GM04504 (cell line): Measurements from ENCODE around the gene HNRNPM.

Experiments
- DNase-seq: peaks from one replicate; pipeline ENCODE4 v3.0.0-alpha.2; 2012; ENCODE audit warnings: low read depth

The HNRNPM gene

DNA sequence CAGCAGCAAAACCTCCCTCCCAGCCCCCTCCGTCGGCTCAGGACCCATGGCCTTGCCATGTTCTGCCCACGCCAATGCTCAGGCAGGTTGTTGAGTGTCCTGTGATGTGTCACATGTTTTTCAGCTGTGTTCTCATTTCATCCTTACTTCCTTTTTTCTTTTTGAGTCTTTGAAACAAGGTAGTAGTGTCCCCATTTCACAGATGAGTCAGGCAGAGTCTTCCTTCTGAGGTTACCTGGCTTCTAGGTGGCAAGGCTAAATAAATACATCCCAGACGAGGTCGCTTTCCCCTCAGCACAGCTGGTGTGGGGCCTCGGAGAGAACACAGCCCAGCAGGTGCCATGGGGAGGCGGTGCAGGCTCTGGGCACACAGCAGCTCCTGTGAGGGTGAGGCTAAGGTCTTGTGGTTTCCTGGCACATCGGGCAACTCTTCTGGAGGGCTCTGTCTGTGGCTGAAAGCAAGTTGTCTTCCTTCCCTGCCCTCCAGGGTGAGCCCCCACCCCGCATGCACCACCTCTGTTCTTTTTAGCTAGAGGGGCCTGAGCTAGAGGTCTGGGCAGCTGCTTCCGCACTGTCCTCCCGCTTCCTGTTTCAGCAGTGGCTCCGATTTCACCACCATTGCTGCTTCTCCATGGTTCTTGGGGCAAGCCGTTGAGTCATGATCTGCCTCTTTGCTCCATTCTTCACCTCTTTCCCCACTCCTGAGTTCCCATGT lies 42.5 kb downstream of the HNRNPM start:
- DNase-seq = no peak

DNA sequence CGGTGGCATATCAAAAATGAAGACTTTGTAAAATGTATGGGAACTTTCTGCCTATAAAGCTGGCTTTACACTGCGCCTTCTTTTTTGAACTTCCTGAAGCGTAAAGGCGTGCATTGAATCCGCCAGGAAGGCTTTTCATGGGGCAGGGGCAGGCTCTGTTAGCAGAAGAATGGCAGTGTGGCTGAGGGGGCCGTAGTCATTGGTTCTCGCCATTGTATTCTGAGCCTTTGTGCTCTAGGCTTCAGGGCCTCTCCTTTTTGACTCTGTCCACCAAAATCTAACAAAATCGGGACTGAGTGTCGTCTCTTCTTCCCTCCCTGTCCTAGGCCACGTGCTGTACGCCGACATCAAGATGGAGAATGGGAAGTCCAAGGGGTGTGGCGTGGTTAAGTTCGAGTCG lies 43.6 kb downstream of the HNRNPM start:
- no peak for DNase-seq

DNA sequence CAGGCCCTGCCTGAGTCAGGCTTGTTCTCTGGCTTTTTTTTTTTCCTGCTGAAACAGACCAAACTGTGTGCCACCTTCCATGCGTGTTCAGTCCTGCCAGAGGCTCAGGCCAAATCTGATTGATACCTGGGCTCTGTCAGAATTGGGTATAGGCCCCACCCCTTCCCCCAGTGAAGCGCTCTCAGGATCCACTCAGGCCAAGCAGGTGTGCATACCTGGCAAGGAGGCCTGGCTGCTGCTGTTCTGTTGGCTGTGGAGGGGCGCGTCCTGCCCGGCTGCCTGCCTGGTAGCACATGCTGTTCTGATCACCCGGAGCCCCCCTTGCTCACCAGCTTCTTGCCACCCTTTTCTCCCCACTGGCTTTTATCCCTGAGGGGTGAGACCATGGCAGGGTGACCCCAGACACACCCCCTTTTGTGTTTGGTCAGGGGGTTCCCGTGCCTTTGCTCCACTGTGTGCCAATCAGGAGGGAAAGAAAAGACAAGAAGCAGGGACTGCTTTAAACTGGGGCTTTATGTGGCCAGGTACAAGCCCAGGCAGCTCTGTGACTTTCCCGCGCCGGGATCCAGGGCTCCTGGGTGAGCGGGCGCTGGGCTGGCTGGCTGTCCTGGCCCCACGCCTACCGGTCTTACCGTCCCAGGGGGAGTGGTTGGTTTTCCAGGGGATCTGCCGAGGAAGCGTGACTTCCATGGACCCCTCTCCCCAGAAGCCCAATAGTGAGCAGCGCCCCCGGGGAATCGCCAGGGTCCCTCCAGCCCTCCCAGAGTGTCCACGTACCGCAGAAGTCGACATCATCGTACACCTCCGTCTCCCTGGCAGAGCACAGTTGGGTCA lies 45.0 kb downstream of the HNRNPM start:
- no peak for DNase-seq

DNA sequence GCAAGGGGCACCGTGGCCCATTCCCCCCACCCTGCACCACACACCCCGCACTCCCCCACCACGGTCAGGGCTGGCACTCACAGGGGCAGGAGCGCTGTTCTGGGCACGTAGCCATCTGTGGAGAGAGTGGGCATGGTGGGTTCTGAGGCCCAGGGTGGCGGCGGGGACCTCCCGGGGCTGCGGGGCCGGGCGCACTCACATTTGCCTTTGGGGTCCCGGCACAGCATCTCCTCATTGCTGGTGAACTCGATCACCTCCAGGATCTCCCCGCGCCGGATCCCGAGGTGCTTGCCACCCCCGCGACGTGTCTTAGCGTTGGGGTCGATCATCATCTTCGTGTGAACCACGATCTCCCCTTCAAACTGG lies 45.6 kb downstream of the HNRNPM start:
- DNase-seq = no peak

DNA sequence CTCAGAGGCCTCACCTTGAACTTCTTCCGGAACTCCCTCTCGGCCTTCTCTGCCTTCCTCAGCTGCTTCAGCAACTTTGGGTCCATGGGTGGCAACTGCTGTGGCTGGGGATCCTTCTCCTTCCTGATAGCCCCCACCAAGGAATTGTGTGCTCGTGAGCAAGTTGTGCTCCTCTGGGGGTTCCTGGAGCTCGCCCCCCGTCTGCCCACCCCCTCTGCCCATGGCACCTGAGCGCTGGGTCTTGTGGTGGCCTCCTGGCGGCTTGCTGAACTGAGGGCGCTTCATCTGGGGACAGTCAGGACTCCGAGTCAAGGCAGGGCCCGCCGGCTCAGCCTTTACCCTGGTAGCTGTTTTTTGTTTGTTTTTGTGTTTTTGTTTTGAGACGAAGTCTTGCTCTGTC lies 46.1 kb downstream of the HNRNPM start:
- DNase-seq = no peak

DNA sequence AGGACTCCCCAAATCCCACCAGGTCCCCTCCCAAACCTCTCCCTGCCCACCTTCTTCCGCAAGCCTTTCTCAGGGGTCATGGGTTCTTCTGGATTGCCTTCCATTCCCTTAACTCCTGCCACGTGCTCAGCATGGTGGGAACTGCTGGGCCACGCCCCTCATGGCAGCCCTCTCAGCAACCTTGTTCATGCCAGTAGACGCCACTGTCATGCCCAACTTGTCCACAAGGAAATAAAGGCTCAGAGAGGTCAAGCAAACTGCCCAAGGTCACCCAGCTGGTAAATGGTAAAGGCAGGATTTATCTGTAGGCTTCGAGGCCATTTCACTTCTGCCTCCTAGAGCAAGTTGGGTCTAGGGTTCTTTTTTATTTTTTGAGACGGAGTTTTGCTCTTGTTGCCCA lies 46.8 kb downstream of the HNRNPM start:
- no peak for DNase-seq

DNA sequence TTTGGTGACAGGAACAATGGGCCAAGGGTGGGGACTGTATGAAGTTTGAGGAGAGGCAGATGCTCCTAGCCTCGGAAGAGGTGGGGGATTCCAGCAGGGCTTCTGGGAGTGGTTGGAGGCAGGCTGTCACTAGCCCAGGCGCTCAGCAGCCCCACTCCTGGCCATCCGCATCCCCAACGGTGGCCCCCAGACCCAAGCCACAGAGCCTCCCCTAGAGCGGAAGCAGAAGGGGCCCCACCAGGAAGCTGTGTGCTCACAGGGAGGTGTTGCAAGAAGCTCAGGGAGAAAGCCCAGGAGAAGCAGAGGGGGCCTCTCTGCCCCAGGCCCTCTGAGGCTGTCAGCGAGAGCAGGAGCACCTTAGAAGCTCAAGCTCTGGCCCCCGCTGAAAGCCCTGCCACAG lies 49.4 kb downstream of the HNRNPM start:
- no peak for DNase-seq

DNA sequence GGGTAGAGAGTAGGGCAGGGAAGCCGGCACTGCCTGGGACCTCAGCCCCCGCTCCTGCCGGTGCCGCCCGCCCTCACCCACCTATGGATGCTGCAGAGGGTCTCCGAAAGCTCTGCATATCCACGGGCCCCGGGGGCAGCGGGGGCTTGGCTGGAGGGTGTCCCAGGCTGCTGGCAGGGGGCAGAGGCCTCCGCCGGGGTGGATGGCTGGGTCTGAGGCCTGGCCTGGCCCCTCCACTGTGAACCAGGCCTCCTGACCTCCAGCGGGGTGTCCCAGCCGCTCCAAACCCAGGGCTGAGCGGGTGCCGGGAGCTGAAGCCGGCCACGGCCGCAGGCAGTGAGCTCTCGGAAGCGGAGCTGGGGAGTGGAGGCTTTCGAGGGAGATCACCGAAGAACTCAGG lies 53.5 kb downstream of the HNRNPM start:
- DNase-seq = no peak

DNA sequence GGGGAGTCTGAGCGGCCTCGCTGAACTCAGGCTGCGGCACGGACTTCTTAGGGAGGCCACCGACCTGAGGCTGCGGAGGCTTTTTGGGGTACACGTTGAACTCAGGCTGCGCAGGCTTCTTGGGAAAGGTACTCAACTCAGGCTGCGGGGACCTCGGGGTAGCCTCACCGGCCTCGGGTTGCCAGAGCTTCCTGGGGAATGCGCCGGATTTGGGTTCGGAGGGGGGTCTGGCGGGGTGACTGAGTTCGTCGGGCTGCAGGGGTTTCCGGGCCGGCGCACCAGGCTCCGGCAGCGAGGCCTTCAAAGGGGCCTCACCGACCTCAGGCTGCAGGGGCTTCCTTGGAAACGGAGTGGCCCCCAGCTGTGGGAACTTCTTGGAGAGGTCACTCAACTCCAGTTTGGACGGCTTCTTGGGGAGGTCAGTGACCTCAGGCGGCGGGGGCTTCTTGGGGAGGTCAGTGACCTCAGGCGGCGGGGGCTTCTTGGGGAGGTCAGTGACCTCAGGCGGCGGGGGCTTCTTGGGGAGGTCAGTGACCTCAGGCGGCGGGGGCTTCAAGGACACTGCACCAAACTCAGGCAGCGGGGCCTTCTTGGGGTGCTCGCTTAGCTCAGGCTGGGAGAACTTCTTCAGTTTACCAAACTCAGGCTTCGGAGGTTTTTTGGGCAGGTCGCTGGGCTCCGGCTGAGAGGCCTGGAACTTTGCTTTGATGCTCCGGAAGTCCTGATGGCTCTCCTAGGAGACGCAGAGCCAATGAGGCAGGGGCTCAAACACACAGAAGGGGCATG lies 54.5 kb downstream of the HNRNPM start:
- DNase-seq = no peak

DNA sequence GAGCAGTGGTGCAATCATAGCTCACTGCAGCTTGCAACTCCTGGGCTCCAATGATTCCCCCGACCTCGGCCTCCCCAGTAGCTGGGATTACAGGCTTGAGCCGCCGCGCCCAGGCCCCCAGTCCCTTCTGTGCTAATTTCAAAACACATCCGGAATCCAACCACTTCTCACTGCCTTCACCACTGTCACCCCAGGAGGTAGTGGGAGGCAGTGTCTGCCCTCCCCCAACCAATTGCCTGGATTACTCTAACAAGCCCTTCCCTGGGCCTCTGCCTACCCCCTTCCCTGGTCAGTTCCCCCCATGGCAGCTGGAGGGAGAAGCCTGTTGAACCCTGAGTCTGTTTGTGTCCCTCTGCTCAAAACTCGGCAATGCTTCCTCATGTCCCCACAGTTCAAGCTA lies 55.4 kb downstream of the HNRNPM start:
- DNase-seq = no peak

DNA sequence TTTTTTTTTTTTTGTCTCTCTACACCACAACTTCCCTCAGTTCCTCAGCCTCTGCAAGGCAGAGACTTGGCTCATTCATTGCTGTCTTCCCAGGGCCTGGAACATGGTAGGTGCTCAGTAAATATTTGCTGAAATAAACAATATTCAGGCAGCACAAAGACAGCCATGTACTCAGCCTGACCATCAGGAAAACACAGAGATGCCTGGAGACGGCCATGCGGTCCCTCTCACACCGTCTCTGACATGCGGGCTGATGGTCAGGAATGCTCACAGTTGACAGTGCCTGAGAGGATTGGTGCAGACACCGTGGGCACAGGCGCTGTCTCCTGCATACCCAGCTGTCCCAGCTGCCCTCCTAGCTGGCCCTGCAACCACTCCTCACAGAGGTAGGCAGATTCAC lies 56.7 kb downstream of the HNRNPM start:
- DNase-seq = no peak

DNA sequence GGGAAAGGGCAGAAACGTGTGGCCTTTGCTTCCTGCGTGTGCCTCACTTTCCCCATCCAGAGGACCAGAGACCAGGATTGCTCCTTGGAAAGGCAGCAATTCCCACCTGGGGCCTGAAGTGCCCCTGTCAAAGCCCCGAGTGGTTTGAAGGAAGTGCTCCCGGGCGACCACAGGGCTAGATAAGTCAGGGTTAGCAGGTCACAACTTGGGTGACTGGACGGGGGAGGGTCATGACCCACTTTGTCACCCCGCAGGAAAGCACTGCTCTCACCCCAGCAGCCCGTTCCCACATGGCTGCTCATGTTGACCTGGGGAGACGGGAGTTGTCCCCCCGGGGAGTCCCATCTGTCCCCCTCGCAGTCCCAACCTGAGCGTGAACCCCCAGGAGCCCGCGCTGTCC lies 57.2 kb downstream of the HNRNPM start:
- DNase-seq = no peak

DNA sequence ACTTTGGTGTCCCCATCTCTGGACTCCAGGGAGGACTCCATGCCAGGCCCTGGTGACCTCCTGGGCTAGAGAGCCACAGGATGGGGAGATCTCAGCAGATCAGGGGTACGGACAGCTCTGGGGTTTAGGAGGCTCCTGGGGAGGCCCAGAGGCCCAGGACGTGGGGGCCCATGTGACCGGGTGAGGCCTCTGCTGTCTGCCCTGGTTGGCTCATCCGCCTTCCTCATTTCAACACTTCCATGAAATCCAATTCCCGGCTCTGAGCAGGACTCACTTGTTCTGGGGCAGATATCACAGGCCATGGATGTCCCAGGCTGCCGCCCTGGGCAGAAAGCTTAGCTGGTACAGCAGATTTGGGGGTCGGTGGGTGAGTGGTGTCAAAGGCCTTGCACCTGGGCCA lies 58.7 kb downstream of the HNRNPM start:
- DNase-seq = no peak

DNA sequence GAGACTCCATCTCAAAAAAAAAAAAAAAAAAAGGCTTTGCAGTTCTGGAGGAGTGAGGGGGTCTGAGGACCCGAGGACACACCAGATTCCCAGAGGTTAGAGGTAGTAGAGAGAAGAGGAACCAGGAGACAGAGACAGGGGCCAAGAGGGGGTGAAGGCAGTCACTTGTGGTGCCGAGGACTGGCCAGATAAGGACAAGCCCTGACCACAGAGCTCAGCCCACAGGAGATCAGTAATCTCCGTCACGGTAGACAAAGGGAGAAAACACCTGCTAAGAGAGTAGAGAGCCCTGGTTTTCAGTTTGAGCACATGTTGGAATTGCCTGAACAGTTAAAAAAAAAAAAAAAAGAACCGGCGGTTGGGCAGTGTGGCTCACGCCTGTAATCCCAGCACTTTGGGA lies 59.4 kb downstream of the HNRNPM start:
- DNase-seq = no peak

DNA sequence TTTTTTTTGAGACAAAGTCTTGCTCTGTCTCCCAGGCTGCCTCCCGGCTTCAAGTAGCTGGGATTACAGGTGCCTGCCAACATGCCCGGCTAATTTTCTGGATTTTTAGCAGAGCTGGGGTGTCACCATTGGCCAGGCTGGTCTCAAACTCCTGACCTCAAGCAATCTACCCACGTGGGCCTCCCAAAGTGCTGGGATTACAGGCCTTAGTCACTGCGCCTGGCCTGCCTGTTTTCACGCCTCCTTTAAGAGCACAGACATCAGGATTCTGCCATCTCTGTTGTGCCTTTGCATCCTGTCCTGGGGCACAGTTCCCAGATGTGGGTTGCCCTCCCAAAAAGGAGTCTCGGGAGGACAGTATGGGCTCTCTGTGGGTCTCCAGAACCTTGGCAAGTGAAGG lies 60.1 kb downstream of the HNRNPM start:
- DNase-seq = no peak

DNA sequence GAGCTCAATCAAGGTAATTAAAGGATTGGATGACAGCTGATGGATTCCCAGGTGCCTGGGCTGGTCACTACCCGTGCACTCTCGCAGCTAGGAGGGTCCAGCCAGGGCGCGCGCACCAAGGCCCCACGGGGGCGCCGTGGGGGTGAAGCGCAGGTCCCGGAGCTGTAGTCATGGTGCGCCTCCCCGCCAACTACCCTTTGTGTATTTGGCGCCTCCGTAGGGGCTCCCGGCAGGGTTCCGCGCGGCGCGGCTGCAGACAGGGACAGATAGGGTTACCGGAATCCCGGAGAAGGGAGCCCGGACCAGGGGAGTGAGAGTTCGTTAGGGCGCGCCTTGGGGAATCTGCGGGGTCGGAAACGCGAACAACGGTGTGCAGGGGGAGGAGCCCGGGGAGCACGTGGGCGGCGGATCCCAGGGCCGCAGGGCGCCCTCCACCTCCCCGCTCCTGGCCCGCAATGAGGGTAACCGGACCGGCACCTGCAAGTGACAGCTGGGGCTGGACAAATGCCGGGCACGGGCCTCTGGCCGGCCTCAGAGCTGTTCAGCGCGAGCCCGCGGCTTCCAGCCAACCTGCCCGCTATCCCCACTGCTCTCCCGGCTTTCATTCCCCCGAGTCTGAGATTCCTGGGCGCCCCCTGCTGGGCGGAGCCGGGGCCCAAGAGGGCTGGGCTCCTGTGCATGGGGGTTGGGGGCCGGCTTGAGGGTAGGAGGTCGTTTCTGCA lies 61.1 kb downstream of the HNRNPM start:
- DNase-seq = no peak

DNA sequence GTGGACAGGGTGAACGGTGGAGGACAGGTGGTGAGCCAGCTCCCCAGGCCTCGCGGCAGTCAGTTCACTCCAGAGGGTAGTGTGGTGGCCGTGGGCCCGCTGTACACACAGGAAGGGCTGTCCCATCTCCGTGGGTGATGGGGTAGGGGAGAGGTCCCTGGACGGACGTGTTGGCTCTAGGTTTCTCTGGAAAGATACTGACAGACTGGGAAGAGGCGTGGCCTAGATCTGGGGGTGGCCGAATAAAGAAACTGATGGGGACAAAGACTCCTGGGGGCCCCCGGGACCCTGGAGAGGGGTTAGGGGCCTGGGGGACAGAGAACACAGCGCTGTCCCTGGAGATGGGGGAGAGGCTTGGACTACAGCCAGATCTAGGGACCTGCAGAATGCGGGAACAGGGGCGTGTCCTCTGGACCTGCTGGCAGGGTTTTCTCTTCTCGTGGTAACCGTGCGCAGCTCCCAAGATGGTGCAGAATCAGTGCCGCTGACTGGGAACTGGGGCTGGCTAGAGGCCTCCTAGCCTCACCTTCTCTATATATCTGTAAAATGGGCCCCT lies 61.7 kb downstream of the HNRNPM start:
- no peak for DNase-seq

DNA sequence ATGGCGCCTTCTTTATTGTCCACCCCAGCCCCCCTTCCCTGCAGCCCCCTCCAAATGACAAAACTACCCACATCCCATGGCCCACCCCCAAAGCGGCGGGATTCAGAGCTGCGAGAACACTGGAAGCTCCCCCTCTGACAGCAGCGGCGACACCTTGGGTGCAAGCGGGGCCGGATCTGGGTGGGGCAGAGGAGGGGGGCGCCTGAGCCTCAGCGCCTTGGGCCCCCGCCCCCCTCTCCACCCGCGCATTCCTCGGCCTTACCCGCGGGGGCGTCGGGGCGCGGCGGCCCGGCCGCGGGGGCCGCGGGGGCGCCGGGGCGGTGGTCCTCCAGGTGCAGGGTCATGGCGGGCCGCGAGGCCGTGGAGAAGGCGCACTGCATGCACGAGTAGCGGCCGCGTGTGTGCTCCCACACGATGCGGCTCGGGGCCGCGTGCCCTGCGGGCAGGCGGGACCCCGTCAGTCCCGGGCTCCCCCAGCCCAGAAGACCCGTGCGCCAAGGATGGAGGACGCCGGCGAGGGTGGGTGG lies 65.9 kb downstream of the HNRNPM start:
- DNase-seq = no peak

DNA sequence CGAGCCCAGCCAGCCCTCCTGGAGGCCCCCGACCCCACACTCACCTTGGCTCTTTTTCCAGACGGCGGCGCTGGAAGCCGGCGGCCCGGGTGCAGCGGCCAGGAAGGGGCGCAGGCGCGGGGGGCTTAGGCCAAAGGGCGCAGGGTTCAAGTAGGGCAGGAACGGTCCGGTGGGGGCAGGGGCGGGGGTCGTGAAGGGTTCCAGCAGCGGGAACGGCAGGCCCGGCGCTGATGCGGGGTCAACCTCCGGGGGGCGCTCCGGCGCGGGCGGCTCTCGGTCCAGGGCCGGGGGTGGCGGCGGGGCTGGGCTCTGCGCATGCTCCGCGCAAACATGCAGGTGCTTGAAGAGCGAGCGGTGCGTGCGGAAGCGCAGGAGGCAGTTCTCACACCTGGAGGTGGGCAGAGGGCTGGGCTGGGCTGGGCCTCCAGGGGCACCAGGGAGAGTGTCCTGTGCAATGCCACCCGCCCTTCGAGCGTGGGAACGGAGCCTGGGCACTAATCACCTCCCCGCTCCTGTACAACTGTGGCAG lies 66.9 kb downstream of the HNRNPM start:
- DNase-seq = no peak

DNA sequence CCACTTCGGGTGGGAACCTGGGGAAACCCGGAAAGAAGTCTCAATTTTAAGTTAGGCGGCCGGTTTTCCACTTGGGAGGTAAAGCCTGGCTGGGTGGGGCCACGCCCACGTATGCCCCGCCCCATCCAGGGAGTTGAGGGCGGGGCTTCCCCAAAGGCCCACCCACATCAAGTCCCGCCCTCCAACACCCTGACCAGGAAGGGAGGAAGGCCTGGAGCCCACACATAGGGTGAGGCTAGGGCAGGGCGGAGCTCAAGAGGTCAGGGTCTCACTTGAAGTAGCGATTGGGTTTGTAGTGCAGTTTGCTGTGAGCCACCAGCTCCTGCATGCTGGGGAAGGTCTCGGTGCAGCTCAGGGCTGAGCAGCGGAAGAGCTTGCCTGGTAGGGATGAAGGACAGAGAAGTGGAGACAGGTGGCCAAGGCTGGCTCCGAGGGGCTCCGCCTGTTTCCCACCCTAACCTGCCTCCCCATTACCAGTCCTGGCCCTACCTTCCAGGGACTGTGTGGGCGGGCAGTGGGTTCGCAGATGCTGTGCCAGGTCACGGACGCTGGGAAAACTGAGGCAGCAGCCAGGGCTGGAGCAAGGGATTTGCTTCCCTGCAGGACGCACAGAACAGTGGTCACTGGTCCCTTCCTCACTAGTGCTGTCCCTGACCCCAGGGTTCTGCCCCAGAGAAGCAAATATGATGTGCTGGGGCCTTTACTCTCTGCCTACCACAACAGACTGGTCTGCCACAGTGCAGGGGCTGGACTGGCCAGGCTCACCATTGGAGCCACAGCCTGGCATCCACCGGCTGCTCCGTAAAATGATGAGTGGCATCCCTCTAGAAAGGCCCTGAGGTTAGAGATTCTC lies 67.6 kb downstream of the HNRNPM start:
- no peak for DNase-seq
